ENCODE results near the gene CUTC.
"Not testable (repeated sequence)": the region's sequence is repeated elsewhere in the genome, so short reads cannot be mapped to it uniquely, and the experiment has no call there.

CUTC gene, protein sequence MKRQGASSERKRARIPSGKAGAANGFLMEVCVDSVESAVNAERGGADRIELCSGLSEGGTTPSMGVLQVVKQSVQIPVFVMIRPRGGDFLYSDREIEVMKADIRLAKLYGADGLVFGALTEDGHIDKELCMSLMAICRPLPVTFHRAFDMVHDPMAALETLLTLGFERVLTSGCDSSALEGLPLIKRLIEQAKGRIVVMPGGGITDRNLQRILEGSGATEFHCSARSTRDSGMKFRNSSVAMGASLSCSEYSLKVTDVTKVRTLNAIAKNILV

DNA sequence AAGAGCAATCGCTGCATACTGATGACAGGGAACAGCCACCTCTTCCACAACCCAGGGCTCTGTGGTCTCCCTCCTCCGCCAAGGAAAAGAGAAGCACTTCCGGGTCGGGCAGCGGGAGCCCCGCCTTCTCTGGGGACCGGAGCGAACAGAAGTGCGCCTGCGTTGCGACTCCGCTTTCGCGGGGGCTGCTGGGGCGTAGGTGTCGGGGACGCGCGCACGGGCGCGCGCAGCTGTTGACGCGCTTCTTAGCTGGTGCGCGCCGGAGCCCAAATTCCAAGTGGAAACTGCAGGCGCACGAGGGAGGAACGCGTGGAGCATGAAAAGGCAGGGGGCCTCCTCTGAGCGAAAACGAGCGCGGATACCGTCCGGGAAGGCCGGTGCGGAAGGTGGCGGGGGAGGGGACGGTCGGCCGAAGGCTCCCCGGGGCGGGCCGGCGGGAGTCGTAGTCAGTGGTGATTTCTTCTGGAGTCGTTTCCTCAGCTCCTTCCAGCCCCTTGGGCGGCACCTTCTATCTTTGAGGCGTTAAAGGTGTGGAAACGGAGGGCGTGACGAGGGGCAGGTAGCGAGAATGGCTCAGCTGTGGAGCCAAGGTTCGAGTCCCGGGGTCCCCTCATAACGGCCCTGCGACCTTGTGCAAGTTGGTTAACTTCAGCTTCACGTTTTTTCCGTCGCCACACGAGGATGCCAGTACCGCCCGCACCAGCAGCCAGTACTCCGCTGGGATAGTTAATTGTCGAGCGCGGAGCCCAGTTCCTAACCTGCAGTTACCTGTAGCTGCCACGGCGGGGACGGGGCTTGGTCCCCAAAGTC is at the start of gene CUTC, which contains the start of gene COX15:
Gene CUTC, plus strand, starts transcription at position 202 of the 810 bp plus-strand sequence. Its CDS starts 115 bp downstream, at position 317.
Gene COX15, minus strand, starts transcription at position 95 of the 810 bp plus-strand sequence. Its CDS starts 78 bp downstream, at position 17.
- DNase-seq = peak; percentile 86 to 95

DNA sequence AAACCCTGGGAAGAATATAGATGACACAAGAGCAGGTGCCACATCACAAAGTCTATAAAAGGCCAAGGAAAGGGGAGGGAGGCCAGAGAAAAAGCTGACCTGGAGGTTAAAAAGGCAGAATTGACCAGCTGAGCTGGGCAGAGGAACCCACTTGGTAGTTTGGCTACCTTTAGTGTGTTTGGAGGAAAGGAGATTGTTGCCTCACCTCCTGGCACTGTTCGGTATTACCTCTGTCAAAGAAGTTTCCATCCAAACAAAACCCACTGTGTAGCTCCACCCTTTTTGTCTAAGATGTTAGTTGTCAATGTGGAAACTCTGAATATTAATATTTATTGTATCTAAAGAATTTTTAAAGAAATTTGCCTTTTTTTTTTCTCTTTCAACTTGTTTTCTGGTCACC is 49.3 kb upstream of the CUTC start:
- no peak for DNase-seq

DNA sequence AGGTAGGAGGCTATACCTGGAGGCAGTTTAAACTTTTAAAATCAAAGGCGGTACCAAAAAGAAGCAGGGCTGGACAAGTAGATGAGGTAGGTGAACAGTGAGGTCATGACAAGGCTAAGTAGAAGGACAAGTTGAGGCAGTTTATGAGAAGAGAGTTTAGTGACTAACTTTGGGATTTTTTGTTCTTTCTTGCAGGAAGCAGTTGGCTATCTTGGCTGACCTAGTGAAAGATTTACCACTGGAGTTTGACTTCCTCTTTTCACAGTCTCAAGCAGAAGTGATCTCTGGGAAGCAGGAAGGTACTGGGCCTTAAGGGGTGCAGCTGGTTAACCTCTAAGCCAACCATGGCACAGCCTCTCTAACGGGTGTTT is 46.5 kb upstream of the CUTC start:
- no peak for DNase-seq

- DNase-seq = no peak
Observed at GRCh38 chr10:99689461-99689860, 42.6 kb upstream of the CUTC start.

- no peak for DNase-seq
Observed at GRCh38 chr10:99693933-99694583, 38.0 kb upstream of the CUTC start.

- no peak for DNase-seq
Observed at GRCh38 chr10:99695761-99696160, 36.3 kb upstream of the CUTC start.

DNA sequence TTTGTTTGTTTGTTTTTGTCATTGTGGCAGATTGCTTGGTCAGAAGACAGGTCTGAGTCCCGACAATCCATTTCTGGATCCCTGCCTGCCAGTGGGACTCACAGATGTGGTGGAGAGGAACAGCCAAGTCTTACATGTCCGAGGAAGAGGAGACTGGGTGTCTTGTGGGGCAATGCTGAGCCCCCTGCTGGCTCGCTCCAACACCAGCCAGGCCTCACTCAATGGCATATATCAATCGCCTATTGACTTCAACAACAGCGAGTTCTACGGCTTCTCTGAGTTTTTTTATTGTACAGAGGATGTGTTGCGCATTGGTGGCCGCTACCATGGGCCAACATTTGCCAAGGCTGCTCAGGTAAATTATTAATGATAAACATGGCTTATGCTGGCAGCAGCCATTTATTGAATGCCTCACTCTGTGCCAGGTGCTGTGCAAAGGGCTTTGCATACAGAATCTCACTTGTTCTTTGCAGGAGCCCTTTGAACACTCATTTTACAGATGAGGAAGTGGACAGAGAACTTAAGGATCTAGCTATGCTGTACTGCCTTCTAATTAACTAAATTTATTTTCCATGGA is 33.4 kb upstream of the CUTC start:
- DNase-seq = no peak

GRCh38 chr10:99700649-99701048 is 31.4 kb upstream of the CUTC start:
- no peak for DNase-seq

DNA sequence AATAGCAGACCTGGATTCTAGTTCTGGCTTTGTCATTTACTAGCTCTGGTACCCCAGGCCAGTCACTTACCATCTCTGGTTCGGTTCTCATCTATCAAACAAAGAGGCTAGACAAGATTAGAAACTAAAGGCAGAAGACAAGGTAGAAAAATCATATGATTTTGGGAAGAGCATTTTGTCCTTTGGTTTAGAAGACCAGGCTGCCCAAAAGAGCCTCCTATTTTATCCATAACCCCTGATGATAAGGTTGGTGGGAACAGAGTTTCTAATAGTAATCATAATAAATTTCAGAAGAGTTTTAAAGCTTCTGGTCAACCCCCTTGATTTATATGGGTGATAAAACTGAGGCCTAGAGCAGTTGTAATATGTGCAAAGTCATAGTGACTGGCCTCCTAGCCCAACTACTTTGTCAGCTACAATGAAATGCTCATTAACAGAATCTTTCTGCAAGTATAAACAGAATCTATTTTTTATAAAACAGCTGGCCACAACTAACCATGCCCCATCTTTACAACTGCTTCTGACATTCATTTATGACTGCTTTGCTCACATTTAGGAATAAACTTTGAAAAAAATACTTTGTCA is 23.5 kb upstream of the CUTC start:
- no peak for DNase-seq

DNA sequence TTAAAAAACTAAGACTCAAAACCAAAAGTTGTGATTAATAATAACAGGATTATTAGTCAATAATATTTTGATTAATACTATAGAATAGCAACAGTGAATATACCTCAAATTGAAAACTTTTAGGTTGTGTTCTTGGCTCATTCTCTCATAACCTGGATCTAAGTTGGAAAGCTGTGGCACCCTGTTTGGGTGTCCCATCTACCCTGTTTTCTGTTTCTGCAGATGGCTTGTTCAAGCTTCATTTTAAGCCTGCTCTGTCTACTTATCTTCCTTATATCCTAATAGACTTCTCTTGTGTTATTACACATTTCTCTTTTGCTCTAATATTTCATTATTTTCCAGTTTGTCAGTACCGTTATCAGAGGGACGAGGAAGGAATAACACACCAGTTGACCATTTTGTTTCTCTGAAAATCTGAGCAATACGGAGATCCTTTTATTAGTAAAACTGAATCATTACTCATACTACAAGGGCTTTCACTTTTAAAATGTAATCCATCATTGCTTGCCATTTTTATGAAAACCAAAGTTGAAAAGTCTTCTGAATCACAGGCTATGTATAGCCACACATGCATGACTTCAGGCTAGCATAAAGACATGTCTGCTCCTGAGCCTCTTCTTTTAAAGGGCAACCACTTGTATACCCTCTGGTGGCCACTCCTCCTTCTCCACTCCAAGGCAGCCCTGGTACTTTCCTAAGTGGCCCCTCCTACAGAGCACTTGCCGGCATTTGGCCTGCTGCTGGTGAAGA is 22.4 kb upstream of the CUTC start:
- no peak for DNase-seq

- DNase-seq = peak; percentile 8 to 51
Observed at GRCh38 chr10:99711129-99711719, 20.8 kb upstream of the CUTC start.

DNA sequence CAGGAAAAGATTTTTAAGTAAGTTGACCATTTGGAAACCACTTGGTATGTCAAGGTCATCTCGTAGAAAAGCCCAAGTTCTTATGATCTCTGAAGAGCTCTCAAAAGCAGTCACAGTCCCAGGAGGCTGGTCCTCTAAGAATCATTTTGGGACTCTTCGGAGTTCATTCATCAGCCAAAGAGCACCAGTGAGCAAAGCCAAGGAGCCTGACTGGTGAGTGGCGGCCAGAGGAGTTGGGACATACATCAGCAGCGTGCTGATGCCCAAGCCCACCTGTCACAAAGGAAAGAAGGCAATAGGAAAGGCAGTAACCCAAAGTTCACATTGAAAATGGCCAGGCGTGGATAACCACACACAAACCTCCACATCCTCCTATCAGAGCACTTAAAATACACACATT is 17.6 kb upstream of the CUTC start:
- DNase-seq = no peak

DNA sequence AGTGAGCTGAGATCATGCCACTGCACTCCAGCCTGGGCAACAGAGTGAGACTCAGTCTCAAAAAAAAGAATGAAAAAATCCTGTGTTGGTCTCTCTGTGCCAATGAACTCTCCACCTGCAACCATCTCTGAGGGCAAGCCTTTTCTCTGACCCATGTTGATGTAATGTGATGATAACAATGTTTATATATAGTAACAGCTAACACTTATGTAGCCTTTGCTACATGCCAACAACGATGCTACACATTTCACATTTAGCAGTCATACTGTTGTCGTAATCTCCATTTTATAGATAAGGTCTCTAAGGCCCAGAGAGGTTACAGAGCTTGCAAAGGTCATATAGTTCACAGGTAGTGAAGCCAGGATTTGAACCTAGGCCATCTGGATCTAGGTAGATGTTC is 11.6 kb upstream of the CUTC start:
- no peak for DNase-seq

- DNase-seq = no peak
Observed at GRCh38 chr10:99730026-99730425, 2.0 kb upstream of the CUTC start.

DNA sequence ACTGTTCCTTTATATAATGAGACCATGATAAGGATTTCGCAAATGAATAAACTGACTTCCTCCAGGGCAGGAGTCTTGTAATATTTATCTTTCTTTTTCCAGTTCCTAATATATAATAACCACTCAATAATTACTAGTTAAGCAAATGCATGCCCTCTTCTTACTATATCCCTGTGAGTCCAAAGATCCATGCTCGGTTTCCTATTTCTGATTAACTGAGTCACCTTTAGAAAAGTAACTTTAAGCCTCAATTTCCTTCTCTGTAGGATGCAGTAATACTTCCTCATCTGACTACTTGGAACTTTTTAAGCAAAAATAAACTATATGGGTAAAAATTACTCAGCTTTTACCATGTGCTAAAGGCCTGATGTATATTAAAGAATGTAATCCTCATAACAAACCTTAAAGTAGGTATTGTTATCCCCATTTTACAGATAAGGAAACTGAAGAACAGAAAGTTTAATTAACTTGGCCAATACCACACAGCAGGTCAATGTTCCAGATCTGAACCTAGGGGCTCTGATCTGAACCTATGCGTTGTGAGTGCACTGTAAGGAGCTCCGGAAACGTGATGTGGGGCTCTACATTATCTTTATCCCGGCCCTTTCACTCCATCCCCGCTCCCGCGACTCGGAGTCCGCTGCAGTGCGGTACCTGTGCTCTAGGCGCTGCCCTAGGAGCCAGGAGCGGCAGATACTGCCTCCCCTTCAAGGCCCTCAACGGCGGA is 565 bp upstream of the CUTC start:
- DNase-seq = no peak

DNA sequence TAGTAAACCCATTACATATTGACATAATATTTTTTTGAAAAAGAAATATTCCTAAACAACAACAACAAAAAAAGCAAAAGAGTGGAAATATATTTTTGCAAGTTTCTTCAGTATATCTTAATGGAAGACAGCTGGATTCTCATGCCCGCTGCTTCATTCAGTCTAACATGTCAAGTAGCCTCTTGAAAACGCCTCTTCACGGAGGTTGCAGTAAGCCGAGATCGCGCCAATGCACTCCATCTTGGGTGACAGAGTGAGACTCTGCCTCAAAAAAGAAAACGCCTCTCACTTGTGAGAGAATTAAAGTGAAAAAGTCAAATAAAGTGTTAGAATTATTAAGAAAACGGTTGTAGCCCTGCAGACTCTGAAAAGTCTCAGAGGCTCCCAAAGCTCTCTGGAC is 1.3 kb downstream of the CUTC start:
- no peak for DNase-seq

GRCh38 chr10:99734111-99734510 is 2.1 kb downstream of the CUTC start:
- not testable (repeated sequence) for DNase-seq

- DNase-seq = no peak
Observed at GRCh38 chr10:99740260-99740659, 8.2 kb downstream of the CUTC start.

GRCh38 chr10:99740933-99741559 is 9.0 kb downstream of the CUTC start:
- DNase-seq = no peak

DNA sequence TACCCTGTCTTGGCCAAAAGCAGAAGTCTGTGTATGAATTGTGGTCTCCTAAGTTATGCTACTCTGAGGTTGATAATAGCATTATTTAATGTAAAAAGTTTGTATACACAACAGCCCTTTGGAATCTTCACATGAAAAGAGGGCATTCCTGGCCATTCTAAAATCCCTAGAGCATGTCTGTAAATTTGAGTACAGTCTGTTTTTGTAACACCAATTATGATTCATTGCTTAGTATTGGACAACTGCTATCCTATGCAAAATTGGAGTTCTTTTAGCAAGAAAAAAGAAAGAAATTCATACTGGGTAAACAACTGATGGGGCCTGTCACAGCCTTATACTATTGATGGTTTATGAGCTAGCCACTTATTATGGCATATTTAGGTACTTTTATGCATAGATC is 10.2 kb downstream of the CUTC start:
- no peak for DNase-seq

DNA sequence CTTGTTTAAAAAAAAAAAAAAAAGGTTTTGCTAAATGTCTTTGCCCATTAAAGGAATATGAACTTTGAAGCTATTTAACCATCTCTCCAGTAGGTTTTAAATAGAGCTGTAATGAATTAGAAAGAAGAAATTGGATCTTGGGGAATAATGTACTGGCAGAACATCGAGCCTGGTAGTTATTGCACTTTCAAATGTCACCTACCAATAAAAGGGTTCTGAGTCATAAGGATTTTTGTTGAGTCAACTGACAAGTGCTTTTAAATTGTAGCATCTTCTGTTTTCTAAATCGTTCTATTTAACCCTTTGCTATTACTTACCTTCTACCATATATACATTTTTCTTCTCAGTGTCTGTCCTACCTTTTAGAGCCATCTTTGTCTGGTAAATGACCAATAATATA is 10.7 kb downstream of the CUTC start:
- no peak for DNase-seq
